NOMO-1 treated with dmso at 0.1 percent for 144 hours (cell line): ENCODE data around the gene KIN.
"Not testable (repeated sequence)": the region's sequence is repeated elsewhere in the genome, so short reads cannot be mapped to it uniquely, and the experiment has no call there.

ENCODE experiments used
- DNase-seq: peaks from one replicate; lab custom pipeline; 2025; ENCODE audit not compliant: unreplicated experiment; lab: John Stamatoyannopoulos, UW

KIN gene

DNA sequence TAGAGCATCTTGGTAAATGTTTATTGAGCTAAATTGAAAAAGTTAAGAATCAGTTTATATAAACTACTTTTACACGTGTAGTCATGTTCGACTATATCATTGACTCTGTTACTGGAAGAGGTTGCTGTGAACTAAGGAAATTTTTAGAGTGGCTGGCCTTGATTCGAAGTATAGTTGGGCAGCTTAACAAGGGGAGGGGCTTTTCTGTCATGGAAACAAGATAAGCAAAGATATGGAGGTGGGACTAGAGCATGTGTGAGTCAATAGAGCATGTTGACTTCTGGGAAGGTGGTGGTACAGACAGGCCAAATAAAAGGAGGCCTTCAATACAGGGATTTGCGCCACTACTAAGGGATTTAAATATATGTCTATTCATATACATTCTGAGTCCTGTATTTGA is 7.8 kb upstream of the KIN start:
- DNase-seq = no peak

DNA sequence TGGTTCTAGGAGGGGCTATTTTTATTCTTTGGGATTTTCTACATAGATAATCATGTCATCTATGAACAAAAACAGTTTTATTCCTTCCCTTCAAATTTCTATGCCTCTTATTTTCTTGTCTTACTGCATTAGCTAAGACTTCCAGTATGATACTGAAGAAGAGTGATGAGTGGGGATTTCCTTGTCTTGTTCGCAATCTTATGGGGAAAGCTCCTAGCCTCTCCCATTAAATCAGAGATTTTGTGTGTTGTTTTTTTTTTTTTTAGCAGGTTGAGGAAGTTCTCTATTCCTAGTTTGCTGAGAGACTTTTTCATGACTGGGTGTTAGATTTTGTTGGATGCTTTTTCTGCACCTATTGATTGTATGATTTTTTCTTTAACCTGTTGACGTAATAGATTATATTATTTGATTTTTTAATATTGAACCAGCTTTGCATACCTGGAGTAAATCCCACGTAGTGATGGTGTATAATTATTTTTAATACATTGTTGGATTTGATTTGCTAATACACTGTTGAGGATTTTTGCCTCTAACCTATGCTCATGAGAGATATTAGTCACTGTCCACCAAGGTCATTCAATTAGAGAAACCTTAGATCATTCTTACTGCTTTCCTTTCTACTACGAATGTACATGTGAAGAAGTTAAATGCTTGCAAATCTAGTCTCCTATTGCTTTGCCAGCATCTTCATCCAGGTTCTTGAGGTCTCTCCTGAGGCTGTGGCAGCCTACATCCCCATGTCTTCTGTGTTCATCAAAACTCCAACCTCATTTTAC is 6.6 kb upstream of the KIN start:
- DNase-seq = no peak

DNA sequence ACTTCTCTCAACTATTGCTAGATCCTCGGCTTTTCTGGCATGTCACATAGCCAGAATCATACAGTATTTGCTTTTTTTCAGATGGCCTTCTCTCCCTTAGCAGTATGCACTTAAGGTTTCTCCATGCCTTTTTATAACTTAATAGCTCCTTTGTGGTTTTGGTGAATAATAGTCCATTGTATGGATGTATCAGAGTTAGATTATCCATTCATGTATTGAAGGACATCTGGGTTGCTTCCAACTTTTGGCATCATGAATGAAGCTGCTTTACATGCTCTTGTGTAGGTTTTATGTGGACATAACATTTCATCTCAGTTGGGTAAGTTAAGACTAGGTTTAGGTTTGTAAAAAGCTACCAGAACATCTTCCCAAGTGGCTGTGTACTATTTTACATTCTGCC is 4.7 kb upstream of the KIN start:
- DNase-seq = no peak

DNA sequence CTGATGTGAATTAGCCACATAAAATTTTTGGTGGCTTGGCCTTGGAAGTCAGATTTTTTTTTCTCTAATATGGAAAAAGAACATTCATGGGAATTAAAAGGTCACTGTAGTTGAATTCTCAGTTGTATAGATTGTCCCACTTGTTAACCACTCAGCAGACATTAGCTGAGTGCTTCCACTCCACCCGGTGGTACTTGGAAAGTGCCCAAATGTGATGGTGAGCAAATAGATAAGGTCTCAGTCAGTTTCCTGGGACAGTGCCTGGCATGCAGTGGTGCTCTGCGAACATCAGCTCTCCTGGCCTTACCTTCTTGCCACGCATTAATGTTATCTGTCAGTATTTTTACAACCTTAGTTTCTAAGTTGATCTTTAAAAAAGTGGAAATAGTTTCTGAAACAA is 1.6 kb upstream of the KIN start:
- no peak for DNase-seq

DNA sequence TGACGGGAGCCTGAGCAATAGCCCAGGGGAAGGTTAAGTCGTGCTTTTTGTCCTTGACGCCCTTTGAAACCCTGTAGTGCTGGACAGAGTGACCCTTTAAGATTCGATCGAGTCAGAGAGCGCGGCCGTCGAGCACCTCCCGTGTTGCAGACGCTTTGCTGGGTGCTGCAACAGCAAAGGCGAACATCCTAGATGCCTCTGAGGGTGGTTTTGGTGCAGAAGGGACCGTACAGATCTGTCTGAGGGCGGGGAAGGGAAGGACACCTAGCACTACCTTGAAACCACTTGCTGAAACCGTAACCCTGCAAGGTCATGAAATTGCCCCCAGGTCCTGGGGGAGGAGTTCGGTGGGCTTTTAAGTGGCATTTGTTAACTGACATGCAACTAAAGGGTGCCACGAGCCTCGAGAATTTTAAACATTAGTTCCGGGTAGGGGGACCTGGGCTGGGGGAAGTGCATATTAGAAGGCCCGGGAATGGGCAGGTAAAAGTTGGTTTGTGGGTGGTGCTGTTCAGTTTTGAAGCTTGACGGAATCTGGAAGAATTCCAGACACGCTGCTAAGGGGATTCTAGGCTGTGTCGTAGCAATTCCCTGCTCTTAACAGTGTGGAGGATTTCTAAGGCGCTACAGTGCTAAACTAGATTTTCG is 970 bp upstream of the KIN start:
- no peak for DNase-seq

DNA sequence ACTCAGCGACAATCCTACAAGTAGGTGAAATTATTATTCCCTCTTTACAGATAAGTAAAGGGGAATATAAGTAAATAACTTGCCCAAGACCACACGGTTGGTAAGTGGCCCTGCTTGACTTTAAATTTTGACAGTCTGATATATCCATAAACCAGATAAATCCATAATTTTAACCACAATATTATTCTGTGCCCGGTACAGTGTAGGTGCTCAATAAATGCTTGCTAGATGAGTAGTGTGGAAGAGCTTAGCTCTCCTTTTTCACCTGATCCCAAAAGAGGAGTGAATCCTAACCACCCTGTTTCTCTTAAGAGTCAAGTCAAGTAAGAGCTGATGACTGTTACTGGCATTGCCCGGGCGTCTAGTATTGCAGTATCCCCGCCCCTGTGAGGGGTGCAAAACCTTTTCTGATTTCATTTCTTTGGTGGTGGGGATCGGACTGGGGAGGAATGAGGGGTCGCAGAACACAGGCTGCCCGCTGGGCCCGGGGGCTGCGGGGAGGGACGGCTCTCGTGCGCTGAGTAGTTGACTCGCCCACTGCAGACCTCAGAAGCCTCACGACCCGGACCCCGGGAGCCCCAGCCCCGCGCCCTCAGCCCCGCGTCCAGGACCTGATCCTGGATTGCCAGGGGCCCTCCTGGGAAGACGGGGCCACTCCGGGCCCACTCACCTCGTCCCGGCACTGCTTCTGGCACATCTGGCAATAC is 490 bp downstream of the KIN start:
- no peak for DNase-seq

DNA sequence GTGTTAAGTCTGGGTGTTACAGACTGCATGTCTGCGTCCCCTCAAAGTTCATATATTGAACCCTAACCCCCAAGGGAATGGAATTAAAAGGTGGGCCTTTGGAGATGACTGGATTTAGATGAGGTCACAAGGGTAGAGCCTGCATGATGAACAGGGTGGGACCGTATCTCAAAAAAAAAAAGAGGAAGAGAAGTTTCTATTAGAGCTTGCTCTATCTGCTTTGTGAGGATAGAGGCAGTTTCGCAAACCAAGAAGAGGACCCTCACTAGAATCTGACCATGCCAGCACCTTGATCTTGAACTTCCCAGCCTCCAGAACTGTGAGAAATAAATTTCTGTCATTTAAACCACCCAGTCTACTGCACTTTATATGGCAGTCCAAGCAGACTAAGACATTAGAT is 1.4 kb downstream of the KIN start:
- DNase-seq = no peak

DNA sequence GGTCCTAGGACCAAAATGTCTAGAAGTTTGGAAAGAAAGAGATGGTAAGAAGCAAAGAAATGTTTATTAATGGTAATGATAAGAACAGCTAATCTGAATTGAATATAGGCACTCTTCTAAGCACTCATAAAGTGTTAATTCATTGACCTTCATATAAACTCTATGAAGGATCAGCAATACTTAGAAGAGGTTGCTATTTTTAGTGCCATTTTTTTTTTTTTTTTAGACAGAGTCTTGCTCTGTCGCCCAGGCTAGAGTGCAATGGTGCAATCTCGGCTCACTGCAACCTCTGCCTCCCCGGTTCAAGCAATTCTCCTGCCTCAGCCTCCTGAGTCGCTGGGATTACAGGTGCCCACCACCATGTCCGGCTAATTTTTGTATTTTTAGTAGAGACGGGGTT is 5.6 kb downstream of the KIN start:
- DNase-seq = not testable (repeated sequence)

DNA sequence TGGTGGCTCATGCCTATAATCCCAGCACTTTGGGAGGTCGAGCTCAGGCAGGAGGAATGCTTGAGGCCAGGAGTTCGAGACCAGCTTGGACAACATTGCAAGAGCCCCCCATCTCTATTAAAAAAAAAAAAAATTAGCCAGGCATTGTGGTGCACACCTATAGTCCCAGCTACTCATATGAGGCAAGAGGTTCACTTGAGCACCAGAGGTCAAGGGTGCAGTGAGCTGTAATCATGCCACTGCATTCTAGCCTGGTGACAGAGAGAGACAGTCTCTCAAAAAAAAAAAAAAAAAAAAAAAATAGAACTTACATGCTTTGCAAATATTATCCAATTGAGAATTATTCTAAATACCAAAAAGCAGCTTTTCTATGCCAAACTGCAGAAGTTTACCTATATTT is 11.0 kb downstream of the KIN start:
- DNase-seq = no peak

DNA sequence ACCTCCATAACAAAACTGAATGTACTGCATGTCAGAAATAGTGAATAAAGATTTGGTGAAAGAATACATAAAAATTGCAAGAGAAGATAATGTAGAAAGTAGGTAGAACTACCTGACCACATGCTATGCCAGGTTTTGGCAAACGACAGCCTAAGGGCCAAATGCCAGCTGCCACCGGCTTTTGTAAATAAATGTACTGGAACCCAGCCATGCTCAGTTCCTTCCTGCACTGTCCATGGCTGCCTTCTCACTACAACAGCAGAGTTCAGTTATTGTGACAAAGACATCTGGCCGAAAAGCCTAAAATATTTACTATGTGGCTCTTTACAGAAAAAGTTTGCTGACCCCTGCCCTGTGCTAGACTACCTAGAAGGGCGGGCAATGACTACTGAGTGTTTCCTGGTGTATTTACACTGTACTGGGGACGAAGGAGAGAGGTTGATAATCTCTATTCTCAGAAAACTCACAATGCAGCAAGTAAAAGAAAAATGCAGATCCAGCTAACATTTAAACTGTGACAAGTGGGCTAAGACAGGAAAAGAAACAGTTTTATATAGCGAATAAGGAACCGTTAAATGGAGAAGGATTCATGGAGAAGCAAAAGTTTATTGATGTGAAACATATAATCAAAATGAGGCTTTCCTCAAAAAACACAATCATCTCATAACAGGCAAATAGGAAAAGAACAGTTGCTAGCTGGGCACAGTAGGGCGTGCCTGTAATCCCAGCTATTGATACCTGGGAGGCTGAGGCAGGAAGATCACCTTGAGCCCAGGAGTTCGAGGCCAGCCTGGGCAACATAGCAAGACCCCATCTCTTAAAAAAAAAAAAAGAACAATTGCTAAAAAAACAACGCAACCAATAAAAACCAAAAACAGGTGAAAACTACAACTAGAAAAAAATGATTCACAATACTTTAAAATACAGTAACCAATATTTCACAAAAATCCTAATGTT is 13.7 kb downstream of the KIN start:
- DNase-seq = no peak

DNA sequence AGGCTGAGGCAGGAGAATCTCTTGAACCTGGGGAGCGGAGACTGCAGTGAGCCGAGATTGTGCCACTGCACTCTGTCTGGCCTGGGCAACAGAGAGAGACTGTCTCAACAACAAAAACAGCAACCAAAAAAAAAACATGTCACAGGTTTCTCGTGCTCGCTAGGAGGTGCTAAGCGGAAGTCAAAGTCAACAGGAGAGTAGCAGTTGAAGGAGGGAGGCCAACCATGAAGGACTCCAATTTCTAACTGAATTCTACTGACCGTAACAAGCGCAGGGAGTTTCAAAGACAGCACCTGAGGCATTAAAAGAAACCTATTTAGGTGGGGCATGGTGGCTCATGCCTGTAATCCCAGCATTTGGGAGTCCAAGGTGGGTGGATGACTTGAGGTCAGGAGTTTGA is 19.4 kb downstream of the KIN start:
- no peak for DNase-seq

DNA sequence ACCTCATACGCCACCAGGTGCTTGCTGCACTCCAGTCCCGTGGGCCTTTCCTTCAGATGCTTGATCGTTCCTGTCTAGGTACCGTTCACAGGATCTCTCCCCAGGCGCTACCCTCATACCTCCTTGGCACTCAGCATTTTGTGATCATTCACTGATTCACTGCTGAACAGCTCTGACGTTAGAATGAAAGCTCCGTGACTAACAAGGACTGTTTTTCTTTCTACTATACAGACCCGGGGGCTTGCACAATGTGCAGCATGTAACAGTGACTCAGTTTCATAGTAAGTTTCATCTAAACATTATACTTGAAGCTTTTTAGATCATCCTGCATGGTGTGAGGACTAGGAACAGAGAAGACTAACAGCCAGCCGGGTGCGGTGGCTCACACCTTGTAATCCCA is 20.6 kb downstream of the KIN start:
- DNase-seq = no peak

DNA sequence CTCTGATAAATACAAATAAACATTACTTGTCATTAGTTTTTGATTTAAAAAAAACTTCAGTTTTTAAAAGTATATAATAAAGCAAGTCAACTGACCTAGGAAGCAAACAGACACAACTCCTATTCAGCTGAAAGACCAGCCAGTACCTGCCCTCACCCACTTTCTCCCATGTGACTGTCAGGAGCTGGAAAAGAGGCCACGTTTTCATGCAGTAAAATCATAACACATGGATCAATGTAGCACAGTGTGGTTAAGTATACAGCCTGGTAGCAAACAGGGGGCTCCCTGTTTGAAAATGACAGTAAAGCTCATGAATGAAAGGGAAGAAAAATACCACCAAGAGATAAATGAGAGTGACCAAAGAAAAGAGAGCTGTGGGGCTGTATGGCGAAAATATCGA is 21.6 kb downstream of the KIN start:
- no peak for DNase-seq

DNA sequence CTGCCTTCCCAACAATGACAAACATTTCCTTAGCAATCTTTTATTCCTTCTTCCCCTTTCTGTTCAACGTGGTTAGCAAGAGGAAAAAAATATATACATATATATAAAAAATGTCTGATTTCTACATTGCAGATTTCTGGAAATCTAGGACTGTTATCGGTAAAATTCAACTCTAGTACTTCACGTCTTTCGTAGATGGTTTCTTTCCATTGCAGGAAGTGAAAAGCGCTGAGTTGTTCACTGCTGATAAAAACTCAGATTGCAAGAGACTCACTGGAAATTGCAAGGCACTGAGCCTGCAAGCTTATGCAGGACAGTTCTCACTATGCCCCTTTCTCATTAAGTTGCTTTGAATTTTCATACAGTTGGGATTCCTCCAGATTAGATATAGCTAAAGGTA is 23.9 kb downstream of the KIN start:
- DNase-seq = no peak

DNA sequence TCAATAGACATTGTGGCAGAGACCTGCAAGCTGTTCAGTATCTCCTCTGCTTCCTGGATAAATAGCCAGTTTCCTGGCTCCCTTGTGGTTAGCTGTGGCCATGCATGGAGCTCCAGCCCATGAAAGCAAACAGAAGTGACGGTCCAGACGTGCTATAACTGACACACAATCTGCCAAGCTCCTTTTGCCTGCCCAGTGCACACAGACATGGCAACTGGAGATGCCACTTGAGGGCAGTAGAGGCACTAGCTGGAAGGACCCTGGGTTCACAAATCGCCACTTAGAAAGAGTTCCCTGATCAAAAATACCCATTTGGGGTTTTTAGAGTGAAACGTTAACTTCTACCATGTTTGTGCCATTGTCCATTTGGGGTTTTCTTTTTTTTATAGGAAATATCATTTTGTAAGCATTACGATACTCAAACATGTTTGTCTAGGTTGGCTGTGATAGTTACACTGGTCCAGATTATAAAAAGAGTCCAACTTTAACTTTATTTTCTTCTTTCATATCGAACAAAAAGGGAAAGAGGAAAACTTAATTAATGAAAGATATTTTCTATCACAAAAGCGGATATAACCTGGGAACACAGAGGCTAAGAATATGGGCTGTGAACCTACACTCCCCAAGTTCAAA is 31.3 kb downstream of the KIN start:
- no peak for DNase-seq

DNA sequence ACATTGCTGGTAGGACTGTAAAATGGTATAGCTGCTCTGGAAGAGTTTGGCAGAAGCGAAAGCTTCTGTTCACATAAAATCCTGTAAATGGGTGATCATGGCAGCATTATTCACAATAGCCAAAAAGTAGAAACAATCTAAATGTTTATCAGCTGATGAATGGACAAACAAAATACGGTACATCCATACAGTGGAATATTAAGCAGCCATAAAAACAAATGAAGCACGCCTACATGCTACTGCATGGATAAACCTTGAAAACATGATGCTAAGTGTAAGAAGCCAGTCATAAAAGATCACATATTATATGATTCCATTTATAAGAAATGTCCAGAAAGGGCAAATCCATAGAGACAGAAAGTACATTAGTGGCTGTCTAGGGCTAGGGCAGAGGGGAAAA is 32.7 kb downstream of the KIN start:
- DNase-seq = no peak

DNA sequence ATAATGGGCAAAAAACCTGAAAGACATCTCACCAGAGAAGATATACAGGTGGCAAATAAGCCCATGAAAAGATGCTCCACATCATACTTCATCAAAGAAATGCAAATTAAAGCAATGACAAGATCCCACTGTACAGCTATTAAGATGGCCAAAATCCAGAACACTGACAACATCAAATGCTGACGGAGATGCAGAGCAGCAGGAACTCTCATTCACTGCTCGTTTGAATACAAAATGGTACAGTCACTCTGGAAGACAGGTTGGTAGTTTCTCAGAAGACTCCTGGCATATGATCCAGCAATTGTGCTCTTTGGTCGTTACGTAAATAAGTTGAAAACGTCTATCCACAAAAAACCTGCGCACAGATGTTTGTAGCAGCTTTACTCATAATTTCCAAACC is 35.5 kb downstream of the KIN start:
- DNase-seq = no peak

DNA sequence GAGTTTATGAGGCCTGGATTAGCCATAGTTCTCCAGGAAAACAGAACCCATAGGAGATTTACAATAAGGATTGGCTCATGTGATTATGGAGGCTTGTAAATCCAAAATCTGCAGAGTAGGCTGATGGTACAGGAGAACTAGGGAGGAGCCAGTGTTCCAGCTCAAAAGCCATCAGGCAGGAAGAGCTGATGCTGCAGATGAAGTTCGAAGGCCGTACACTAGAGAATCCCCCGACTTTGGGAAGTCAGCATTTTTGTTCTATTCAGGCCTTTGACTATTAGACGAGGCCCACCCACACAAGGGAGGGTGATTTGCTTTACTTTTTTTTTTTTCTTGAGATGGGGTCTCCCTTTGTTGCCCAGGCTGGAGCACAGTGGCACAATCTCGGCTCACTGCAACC is 37.6 kb downstream of the KIN start:
- DNase-seq = no peak

DNA sequence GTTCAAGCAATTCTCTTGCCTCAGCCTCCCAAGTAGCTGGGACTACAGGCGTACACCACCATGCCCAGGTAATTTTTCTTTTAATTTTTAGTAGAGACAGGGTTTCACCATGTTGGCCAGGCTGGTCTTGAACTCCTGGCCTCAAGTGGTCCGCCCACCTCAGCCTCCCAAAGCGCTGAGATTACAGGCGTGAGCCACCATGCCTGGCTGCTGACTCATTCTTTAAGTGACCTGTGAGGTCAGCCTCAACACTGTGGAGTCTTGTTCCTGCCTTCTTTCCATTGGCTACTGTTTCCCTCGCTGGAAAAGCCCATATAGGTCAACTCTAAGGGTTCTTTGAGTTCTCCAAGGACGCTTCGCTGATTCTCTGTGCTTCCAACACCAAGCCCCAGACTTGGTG is 39.2 kb downstream of the KIN start:
- not testable (repeated sequence) for DNase-seq

DNA sequence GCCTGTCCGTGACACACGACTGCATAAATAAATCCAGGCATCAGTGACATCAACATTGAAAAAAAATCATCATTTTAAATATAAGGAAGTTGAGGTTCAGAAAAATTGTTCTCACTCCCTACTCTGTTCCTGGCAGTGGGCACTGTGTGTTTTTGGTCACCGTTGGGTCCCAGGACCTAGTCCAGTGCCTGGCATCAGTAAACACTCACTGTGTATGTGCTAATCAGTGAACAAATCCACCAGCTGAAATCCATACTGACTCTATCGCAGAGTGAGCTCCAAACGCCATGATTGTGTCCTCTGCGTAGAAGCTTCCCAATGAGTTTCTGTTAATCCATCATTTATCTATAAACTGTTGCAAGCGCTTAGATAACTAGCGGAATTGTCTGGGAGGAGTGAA is 43.5 kb downstream of the KIN start:
- DNase-seq = no peak
